Peyer's patch (tissue), 4 donors: Measurements from ENCODE around the gene FAM228A.

Source experiments
- POLR2A ChIP-seq, 2 donors: fragments of 450-650 bp; IDR thresholded peaks; one replicate each; pipeline ENCODE4 v1.5.1; 2017; ENCODE audit warnings: antibody characterized with exemption in 2 of 2, mild to moderate bottlenecking in 2 of 2, moderate library complexity in 2 of 2
- TF ChIP-seq, protein P1 (sequence below), 6 experiments: fragments of 450-650 bp in 4 of 6; fragments of 200-600 bp in 2 of 6; sonication (generic) in 1 of 6; IDR thresholded peaks; one replicate each; pipeline ENCODE4 v1.5.1; 2017 to 2019; ENCODE audit warnings: antibody characterized with exemption in 6 of 6, mild to moderate bottlenecking in 3 of 6, moderate library complexity in 1 of 6

DNA sequence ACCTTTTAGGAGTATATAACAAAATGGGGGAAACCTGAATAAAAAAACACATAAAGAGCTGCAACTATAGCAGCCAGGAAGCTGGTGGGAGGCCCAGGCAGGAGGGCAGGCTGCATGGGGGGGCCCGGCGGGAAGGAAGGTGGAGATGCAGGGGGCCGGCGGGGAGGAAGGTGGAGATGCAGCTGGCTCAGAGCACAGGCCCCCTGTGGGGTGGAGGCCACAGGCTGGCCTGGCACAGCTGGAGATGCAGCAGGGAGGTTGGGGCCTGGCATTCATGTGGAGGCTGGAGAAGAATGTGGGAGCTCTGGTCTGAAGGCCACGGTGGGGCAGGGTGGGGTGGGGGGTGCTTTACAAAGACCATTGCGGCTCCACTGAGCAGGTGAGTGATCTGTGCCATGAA is 31.4 kb downstream of the FAM228A start:
- TF ChIP-seq, protein P1, sequence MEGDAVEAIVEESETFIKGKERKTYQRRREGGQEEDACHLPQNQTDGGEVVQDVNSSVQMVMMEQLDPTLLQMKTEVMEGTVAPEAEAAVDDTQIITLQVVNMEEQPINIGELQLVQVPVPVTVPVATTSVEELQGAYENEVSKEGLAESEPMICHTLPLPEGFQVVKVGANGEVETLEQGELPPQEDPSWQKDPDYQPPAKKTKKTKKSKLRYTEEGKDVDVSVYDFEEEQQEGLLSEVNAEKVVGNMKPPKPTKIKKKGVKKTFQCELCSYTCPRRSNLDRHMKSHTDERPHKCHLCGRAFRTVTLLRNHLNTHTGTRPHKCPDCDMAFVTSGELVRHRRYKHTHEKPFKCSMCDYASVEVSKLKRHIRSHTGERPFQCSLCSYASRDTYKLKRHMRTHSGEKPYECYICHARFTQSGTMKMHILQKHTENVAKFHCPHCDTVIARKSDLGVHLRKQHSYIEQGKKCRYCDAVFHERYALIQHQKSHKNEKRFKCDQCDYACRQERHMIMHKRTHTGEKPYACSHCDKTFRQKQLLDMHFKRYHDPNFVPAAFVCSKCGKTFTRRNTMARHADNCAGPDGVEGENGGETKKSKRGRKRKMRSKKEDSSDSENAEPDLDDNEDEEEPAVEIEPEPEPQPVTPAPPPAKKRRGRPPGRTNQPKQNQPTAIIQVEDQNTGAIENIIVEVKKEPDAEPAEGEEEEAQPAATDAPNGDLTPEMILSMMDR (IDR thresholded peaks at IDR 0.05), result no peak
- no peak for TF ChIP-seq POLR2A (IDR thresholded peaks at IDR 0.05)
